Thyroid gland (tissue), 4 donors: ENCODE measurements around the gene OR51G1. TPM values are rescaled to one million over a fixed set of nuclear protein-coding genes. Genes with fewer than 3 reads are reported as not detected.

Experiments used
- DNase-seq, 2 donors: peaks; one replicate each; pipeline ENCODE4 v3.0.0-alpha.2; 2019
- H3K27ac ChIP-seq, 3 donors: fragments of 200-600 bp; sonication (generic); 1 replicate in 2 of 3; 2 replicates in 1 of 3; pipeline ENCODE4 v1.5.1; 2016 to 2019; ENCODE audit warnings: mild to moderate bottlenecking in 1 of 3, moderate library complexity in 1 of 3
- H3K27me3 ChIP-seq: fragments of 200-600 bp; sonication (generic); one replicate; pipeline ENCODE4 v1.5.1; 2019
- H3K36me3 ChIP-seq, 2 donors: fragments of 200-600 bp; sonication (generic); one replicate each; pipeline ENCODE4 v1.5.1; 2016 to 2019
- H3K4me1 ChIP-seq, 2 donors: fragments of 200-600 bp; sonication (generic); one replicate each; pipeline ENCODE4 v1.5.1; 2017 to 2019
- H3K4me3 ChIP-seq, 3 donors: fragments of 200-600 bp; sonication (generic); replicated peaks in 1 of 3; 1 replicate in 2 of 3; 2 replicates in 1 of 3; pipeline ENCODE4 v1.5.1; 2016; ENCODE audit warnings: mild to moderate bottlenecking in 1 of 3
- H3K9me3 ChIP-seq: fragments of 200-600 bp; sonication (generic); one replicate; pipeline ENCODE4 v1.5.1; 2017
- CTCF ChIP-seq, 6 experiments: fragments of 200-600 bp in 3 of 6; fragments of 450-650 bp in 3 of 6; sonication (generic) in 3 of 6; IDR thresholded peaks; one replicate each; pipeline ENCODE4 v1.5.1; 2016 to 2019; ENCODE audit warnings: antibody characterized with exemption in 6 of 6, mild to moderate bottlenecking in 2 of 6, inconsistent platforms in 1 of 6, moderate library complexity in 1 of 6
- POLR2A ChIP-seq, 2 donors: fragments of 450-650 bp; IDR thresholded peaks; one replicate each; pipeline ENCODE4 v1.6.1; 2017; ENCODE audit warnings: antibody characterized with exemption in 2 of 2, mild to moderate bottlenecking in 2 of 2, moderate library complexity in 1 of 2
- WGBS, 2 donors: methylation state at CpG; one replicate each; pipeline ENCODE4 v1.1.5; 2017; 5-methylcytosine and 5-hydroxymethylcytosine counted together
- intact Hi-C: fragments of 100-400 bp; cut with DNase I; formaldehyde crosslinking; loops from one replicate; pipeline ENCODE4 v1.15.1; 2023
- total RNA-seq, 4 donors: library from RNA; depleted of rRNA; stranded (reverse); fragments of >200 nt; gene quantifications; one replicate each; pipeline ENCODE4 v1.2.3, GENCODE V29; 2016

Gene OR51G1
- total RNA-seq, 4 donors from 2014 or later, result not detected

- TF ChIP-seq CTCF (IDR thresholded peaks at IDR 0.05) (no peak), POLR2A (IDR thresholded peaks at IDR 0.05) (no peak)
- H3K27me3 ChIP-seq, result no peaks in the 10 kb centered on the region
- intact Hi-C loops, result no loop called here
- H3K27ac ChIP-seq, result no peak within 1 kb of the TSS
- no peaks in the 10 kb centered on the region for H3K36me3 ChIP-seq
- no peak for DNase-seq
- no peaks in the 10 kb centered on the region for H3K9me3 ChIP-seq
- H3K4me1 ChIP-seq, result no peaks in the 10 kb centered on the region
- H3K4me3 ChIP-seq, result no peak within 1 kb of the TSS
These were observed 23.4 kb upstream of the OR51G1 start, which contains the start of gene OR51A4 for GRCh38 chr11:4947505-4947904. TSS of gene OR51A4 (minus strand) at chr11:4947605. CDS start at chr11:4947100, 505 bp downstream.

GRCh38 chr11:4936745-4937144, 12.6 kb upstream of the OR51G1 start:
- no peak overlapping the region for H3K27ac ChIP-seq
- intact Hi-C loops, result no loop called here
- H3K27me3 ChIP-seq, result no peaks in the 10 kb centered on the region
- no peak for TF ChIP-seq CTCF (IDR thresholded peaks at IDR 0.05)
- TF ChIP-seq POLR2A (IDR thresholded peaks at IDR 0.05), result no peak
- WGBS, 2 donors, result 85 to 89% methylated on average over 3 of the region's 3 CpGs
- DNase-seq, result no peak
- H3K4me3 ChIP-seq, result no peak overlapping the region
- no peaks in the 10 kb centered on the region for H3K36me3 ChIP-seq
- no peaks in the 10 kb centered on the region for H3K9me3 ChIP-seq
- no peaks in the 10 kb centered on the region for H3K4me1 ChIP-seq

- H3K36me3 ChIP-seq, result no peaks in the 10 kb centered on the region
- intact Hi-C loops, result no loop called here
- WGBS, 2 donors, result 53 to 56% methylated on average over 4 of the region's 4 CpGs
- no peak for DNase-seq
- no peak overlapping the region for H3K27ac ChIP-seq
- TF ChIP-seq CTCF (IDR thresholded peaks at IDR 0.05) (no peak), POLR2A (IDR thresholded peaks at IDR 0.05) (no peak)
- H3K27me3 ChIP-seq, result no peaks in the 10 kb centered on the region
- no peaks in the 10 kb centered on the region for H3K9me3 ChIP-seq
- no peaks in the 10 kb centered on the region for H3K4me1 ChIP-seq
- no peak overlapping the region for H3K4me3 ChIP-seq
These were observed 8.6 kb upstream of the OR51G1 start for GRCh38 chr11:4932751-4933150.

- DNase-seq, result no peak
- intact Hi-C loops, result no loop called here
- Histone ChIP-seq H3K9me3 (no peaks in the 10 kb centered on the region), H3K27me3 (no peaks in the 10 kb centered on the region), H3K4me3 (no peak overlapping the region), H3K4me1 (no peaks in the 10 kb centered on the region), H3K27ac (no peak overlapping the region), H3K36me3 (no peaks in the 10 kb centered on the region)
- no peak for TF ChIP-seq CTCF (IDR thresholded peaks at IDR 0.05)
- TF ChIP-seq POLR2A (IDR thresholded peaks at IDR 0.05), result no peak
These were observed 2.5 kb upstream of the OR51G1 start for GRCh38 chr11:4926608-4927007.

- Histone ChIP-seq H3K27ac (no peak overlapping the region), H3K36me3 (no peaks in the 10 kb centered on the region), H3K4me1 (no peaks in the 10 kb centered on the region), H3K9me3 (no peaks in the 10 kb centered on the region), H3K27me3 (no peaks in the 10 kb centered on the region), H3K4me3 (no peak overlapping the region)
- no peak for TF ChIP-seq CTCF (IDR thresholded peaks at IDR 0.05)
- 79 to 81% methylated on average over 1 of the region's 1 CpG for WGBS, 2 donors
- intact Hi-C loops, result no loop called here
- no peak for DNase-seq
These were observed 1.8 kb downstream of the OR51G1 start for GRCh38 chr11:4922304-4922703.
